ENCODE data around the gene NINJ2.

- TF ChIP-seq, protein P1, sequence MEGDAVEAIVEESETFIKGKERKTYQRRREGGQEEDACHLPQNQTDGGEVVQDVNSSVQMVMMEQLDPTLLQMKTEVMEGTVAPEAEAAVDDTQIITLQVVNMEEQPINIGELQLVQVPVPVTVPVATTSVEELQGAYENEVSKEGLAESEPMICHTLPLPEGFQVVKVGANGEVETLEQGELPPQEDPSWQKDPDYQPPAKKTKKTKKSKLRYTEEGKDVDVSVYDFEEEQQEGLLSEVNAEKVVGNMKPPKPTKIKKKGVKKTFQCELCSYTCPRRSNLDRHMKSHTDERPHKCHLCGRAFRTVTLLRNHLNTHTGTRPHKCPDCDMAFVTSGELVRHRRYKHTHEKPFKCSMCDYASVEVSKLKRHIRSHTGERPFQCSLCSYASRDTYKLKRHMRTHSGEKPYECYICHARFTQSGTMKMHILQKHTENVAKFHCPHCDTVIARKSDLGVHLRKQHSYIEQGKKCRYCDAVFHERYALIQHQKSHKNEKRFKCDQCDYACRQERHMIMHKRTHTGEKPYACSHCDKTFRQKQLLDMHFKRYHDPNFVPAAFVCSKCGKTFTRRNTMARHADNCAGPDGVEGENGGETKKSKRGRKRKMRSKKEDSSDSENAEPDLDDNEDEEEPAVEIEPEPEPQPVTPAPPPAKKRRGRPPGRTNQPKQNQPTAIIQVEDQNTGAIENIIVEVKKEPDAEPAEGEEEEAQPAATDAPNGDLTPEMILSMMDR (IDR thresholded peaks at IDR 0.05): no peak
- TF ChIP-seq POLR2AphosphoS5 (IDR thresholded peaks at IDR 0.05) (no peak), POLR2A (IDR thresholded peaks at IDR 0.05) (no peak)
Measured at GRCh38 chr12:558580-558979, 104.7 kb downstream of the NINJ2 start.
